Mesothelial cell of epicardium (in vitro differentiated cells): ENCODE measurements around the gene MAN1B1. TPM values are rescaled to one million over a fixed set of nuclear protein-coding genes. Genes with fewer than 3 reads are reported as not detected.

Experiments used
- total RNA-seq: library from RNA; stranded (reverse); gene quantifications from 3 replicates; pipeline ENCODE4 v1.2.1, GENCODE V29; 2021

Gene MAN1B1
- total RNA-seq, 1 donor from 2014 or later, result 65.1 TPM

Other genes starting within 250 kb of the MAN1B1 start
- 3.1 to 3.8 TPM (median 3.6 TPM) in 3 replicates for gene AJM1, start 244.5 kb upstream of the MAN1B1 start, total RNA-seq
- 159 to 168 TPM (median 168 TPM) in 3 replicates for gene PHPT1, start 237.6 kb upstream of the MAN1B1 start, total RNA-seq
- 20.1 to 22.6 TPM (median 20.3 TPM) in 3 replicates for gene MAMDC4, start 234.6 kb upstream of the MAN1B1 start, total RNA-seq
- 275 to 294 TPM (median 275 TPM) in 3 replicates for gene EDF1, start 220.7 kb upstream of the MAN1B1 start, total RNA-seq
- gene TRAF2, start 200.5 kb upstream of the MAN1B1 start, total RNA-seq, result 16.0 to 18.1 TPM (median 17.4 TPM) in 3 replicates
- 58.9 to 62.3 TPM (median 59.8 TPM) in 3 replicates for gene FBXW5, start 142.2 kb upstream of the MAN1B1 start, total RNA-seq
- 1.5 to 2.5 TPM (median 1.5 TPM) in 3 replicates for gene C8G, start 141.7 kb upstream of the MAN1B1 start, total RNA-seq
- 13.3 to 15.9 TPM (median 13.8 TPM) in 3 replicates for gene LCN12, start 134.7 kb upstream of the MAN1B1 start, total RNA-seq
- 52.6 to 58.0 TPM (median 53.5 TPM) in 3 replicates for gene PTGDS, start 109.5 kb upstream of the MAN1B1 start, total RNA-seq
- 4.7 to 5.7 TPM (median 5.5 TPM) in 3 replicates for gene LCNL1, start 104.0 kb upstream of the MAN1B1 start, total RNA-seq
- gene PAXX, start 94.6 kb upstream of the MAN1B1 start, total RNA-seq, result 51.1 to 58.3 TPM (median 53.1 TPM) in 3 replicates
- gene CLIC3, start 90.4 kb upstream of the MAN1B1 start, total RNA-seq, result 1.5 to 2.9 TPM (median 1.7 TPM) in 3 replicates
- gene ABCA2, start 58.7 kb upstream of the MAN1B1 start, total RNA-seq, result 57.7 to 59.3 TPM (median 58.7 TPM) in 3 replicates
- gene FUT7, start 54.9 kb upstream of the MAN1B1 start, total RNA-seq, result 0.09 to 0.13 TPM in 2 of 3 replicates, not detected in the other
- gene NPDC1, start 40.8 kb upstream of the MAN1B1 start, total RNA-seq, result 75.8 to 84.0 TPM (median 77.9 TPM) in 3 replicates
- gene ENTPD2, start 32.9 kb upstream of the MAN1B1 start, total RNA-seq, result 4.8 to 6.3 TPM (median 5.2 TPM) in 3 replicates
- gene SAPCD2, start 16.4 kb upstream of the MAN1B1 start, total RNA-seq, result 5.7 to 6.2 TPM (median 5.9 TPM) in 3 replicates
- 4.6 to 5.7 TPM (median 5.5 TPM) in 3 replicates for gene UAP1L1, start 9.5 kb upstream of the MAN1B1 start, total RNA-seq
- gene DPP7, start 27.7 kb downstream of the MAN1B1 start, total RNA-seq, result 149 to 159 TPM (median 157 TPM) in 3 replicates
- 0.58 to 0.99 TPM (median 0.64 TPM) in 3 replicates for gene GRIN1, start 52.2 kb downstream of the MAN1B1 start, total RNA-seq
- not detected in 3 replicates for gene LRRC26, start 83.1 kb downstream of the MAN1B1 start, total RNA-seq
- gene TMEM210, start 85.1 kb downstream of the MAN1B1 start, total RNA-seq, result not detected in 3 replicates
- gene ANAPC2, start 101.6 kb downstream of the MAN1B1 start, total RNA-seq, result 86.1 to 89.3 TPM (median 87.1 TPM) in 3 replicates
- gene SSNA1, start 101.7 kb downstream of the MAN1B1 start, total RNA-seq, result 40.9 to 43.8 TPM (median 42.8 TPM) in 3 replicates
- 16.7 to 18.5 TPM (median 17.6 TPM) in 3 replicates for gene TPRN, start 113.8 kb downstream of the MAN1B1 start, total RNA-seq
- 32.7 to 35.5 TPM (median 33.0 TPM) in 3 replicates for gene TMEM203, start 118.7 kb downstream of the MAN1B1 start, total RNA-seq
- gene NDOR1, start 118.7 kb downstream of the MAN1B1 start, total RNA-seq, result 22.4 to 24.3 TPM (median 23.5 TPM) in 3 replicates
- gene RNF208, start 135.3 kb downstream of the MAN1B1 start, total RNA-seq, result 13.6 to 16.0 TPM (median 13.9 TPM) in 3 replicates
- 1.5 to 1.9 TPM (median 1.7 TPM) in 3 replicates for gene CYSRT1, start 138.2 kb downstream of the MAN1B1 start, total RNA-seq
- 0.16 to 0.41 TPM (median 0.29 TPM) in 3 replicates for gene RNF224, start 140.5 kb downstream of the MAN1B1 start, total RNA-seq
- 0.23 to 0.27 TPM in 2 of 3 replicates, not detected in the other for gene SLC34A3, start 143.9 kb downstream of the MAN1B1 start, total RNA-seq
- gene TUBB4B, start 154.3 kb downstream of the MAN1B1 start, total RNA-seq, result 146 to 152 TPM (median 148 TPM) in 3 replicates
- gene STPG3, start 164.3 kb downstream of the MAN1B1 start, total RNA-seq, result 0.18 to 0.29 TPM in 2 of 3 replicates, not detected in the other
- 51.6 to 54.8 TPM (median 53.3 TPM) in 3 replicates for gene NELFB, start 168.3 kb downstream of the MAN1B1 start, total RNA-seq
- gene TOR4A, start 190.7 kb downstream of the MAN1B1 start, total RNA-seq, result 5.7 to 6.5 TPM (median 6.5 TPM) in 3 replicates
- 7.4 to 9.6 TPM (median 9.2 TPM) in 3 replicates for gene NRARP, start 215.3 kb downstream of the MAN1B1 start, total RNA-seq